ENCODE results near the gene EIF4E. TPM values are rescaled to one million over a fixed set of nuclear protein-coding genes. Genes with fewer than 3 reads are reported as not detected.

The EIF4E gene
- total and polyA plus RNA-seq, 2 of the 4 experiments (the other 2 are of a cell fraction): 80.4 to 113 TPM

DNA sequence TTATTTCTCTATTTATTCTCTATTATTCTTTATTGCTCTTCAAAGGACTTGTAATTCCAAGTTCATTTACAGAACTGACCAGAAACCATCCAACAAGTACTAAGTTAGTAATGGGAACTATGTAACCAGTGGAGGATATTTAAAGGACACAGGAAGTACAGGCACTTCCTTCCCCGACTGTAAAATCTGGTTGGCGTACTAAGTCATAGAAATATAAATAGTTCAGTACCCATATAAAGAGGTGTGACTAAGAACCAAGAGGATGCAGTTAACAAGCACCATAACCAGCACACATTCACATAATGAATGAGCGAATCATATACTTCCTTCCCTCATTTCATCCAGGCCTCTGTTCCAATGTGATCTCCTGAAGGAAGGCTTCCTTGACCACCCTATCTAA is 3.6 kb upstream of the EIF4E start:
- CTCF ChIA-PET: no interaction called here
- intact Hi-C loops (cut with micrococcal nuclease): no loop called here

More for the DNA sequence above, 3.6 kb upstream of the EIF4E start:
- Histone ChIP-seq H3K27me3 (ENCODE audit: control insufficient read depth, insufficient read depth, low read length) (no peaks in the 10 kb centered on the region), H3K27ac (ENCODE audit: insufficient read depth, low read length) (no peak overlapping the region), H3K9me1 (ENCODE audit: insufficient read depth, low read length) (no peaks in the 10 kb centered on the region), H3K4me2 (ENCODE audit: low read depth, low read length) (no peak overlapping the region), H3K36me3 (ENCODE audit: control insufficient read depth, insufficient read depth, low read length) (no peaks in the 10 kb centered on the region), H2AFZ (replicated peaks; ENCODE audit: low read length, poor library complexity) (no peak overlapping the region), H2BK120ac (ENCODE audit: low read depth, low read length) (no peak overlapping the region), H3K4me3 (ENCODE audit: insufficient read depth, low read depth, low read length) (no peak overlapping the region), H2BK20ac (ENCODE audit: low read depth, low read length) (no peak overlapping the region), H3K9ac (ENCODE audit: low read depth, low read length) (no peak overlapping the region), H2BK5ac (ENCODE audit: low read depth, low read length, poor library complexity, severe bottlenecking) (no peak overlapping the region), H3K23ac (ENCODE audit: low read depth, low read length) (no peak overlapping the region), H3K9me3 (ENCODE audit: control insufficient read depth, insufficient read depth, low read length) (no peaks in the 10 kb centered on the region), H2BK15ac (ENCODE audit: low read depth, low read length) (no peak overlapping the region), H3K56ac (ENCODE audit: extremely low read depth, insufficient read depth, low read length) (no peak overlapping the region), H2AK5ac (ENCODE audit: low read depth, low read length) (no peak overlapping the region), H3K4me1 (ENCODE audit: control insufficient read depth, insufficient read depth, low read length) (peaks cover 3% of the 10 kb centered on the region; the same call in 1 of the 2 replicates), H4K5ac (ENCODE audit: low read depth, low read length) (no peak overlapping the region), H3K14ac (replicated peaks; ENCODE audit: low read depth, low read length) (no peak overlapping the region), H3K18ac (ENCODE audit: low read depth, low read length) (no peak overlapping the region), H4K8ac (ENCODE audit: low read depth in 2 of 2, low read length in 2 of 2) (no peak overlapping the region; a peak in 1 of 4 replicates), H4K91ac (ENCODE audit: insufficient read depth, low read depth, low read length) (no peak overlapping the region), H3K79me1 (ENCODE audit: low read depth in 1 of 2, low read length in 2 of 2) (peaks cover 0 to 5% of the 10 kb centered on the region in 2 experiments; a peak in 1 of 4 replicates), H2AK9ac (replicated peaks; ENCODE audit: low read depth, low read length, poor library complexity) (no peak overlapping the region), H4K20me1 (ENCODE audit: insufficient read depth, low read length) (peaks cover 9% of the 10 kb centered on the region; the same call in 1 of the 2 replicates), H3K4ac (ENCODE audit: low read depth, low read length) (no peak overlapping the region)
- BruUV-seq (replicated peaks): no TSS peak
- dilution Hi-C loops (cut with HindIII; ENCODE audit: low sequenced_read_pairs, unreplicated experiment): no loop called here
- in situ Hi-C loops (cut with MboI; ENCODE audit: low sequenced_read_pairs): no loop called here
- TF ChIP-seq SMC3 (IDR thresholded peaks at IDR 0.05; ENCODE audit: low read depth, low read length) (no peak), CHD1 (IDR thresholded peaks at IDR 0.05; ENCODE audit: low read depth, low read length) (no peak)
- POLR2A ChIA-PET (ENCODE audit: unreplicated experiment): no interaction called here
- no peak for ATAC-seq (ENCODE audit: low read depth)
- DNase-seq: peak; percentile 69
- no CpG with 5 or more reads among the region's 3 CpGs for WGBS, 2 experiments (ENCODE audit: extremely low coverage in 2 of 2, insufficient read length in 1 of 2)

All from IMR-90 (cell line).